ENCODE results near the gene ARID1A.
A peak's percentile ranks its signal among the peaks of the same experiment; 100 is the strongest.
"Not testable (repeated sequence)": the region's sequence is repeated elsewhere in the genome, so short reads cannot be mapped to it uniquely, and the experiment has no call there.

ARID1A gene

GRCh38 chr1:26697978-26698849 lies 2.4 kb downstream of the ARID1A start:
- peak; percentile 28 to 35 for DNase-seq

- no peak for DNase-seq
These were observed 4.9 kb downstream of the ARID1A start for GRCh38 chr1:26700711-26701110.

- no peak for DNase-seq
These were observed 5.6 kb downstream of the ARID1A start for GRCh38 chr1:26701266-26701994.

GRCh38 chr1:26701995-26702679 lies 6.3 kb downstream of the ARID1A start:
- DNase-seq: no peak

GRCh38 chr1:26702680-26703038 lies 6.8 kb downstream of the ARID1A start:
- DNase-seq: no peak

- DNase-seq: no peak
These were observed 7.7 kb downstream of the ARID1A start for GRCh38 chr1:26703478-26703877.

GRCh38 chr1:26704629-26705028 lies 8.8 kb downstream of the ARID1A start:
- no peak for DNase-seq

- not testable (repeated sequence) for DNase-seq
These were observed 9.4 kb downstream of the ARID1A start for GRCh38 chr1:26705227-26705626.

GRCh38 chr1:26705788-26706311 lies 10.0 kb downstream of the ARID1A start:
- DNase-seq: no peak

GRCh38 chr1:26706315-26706714 lies 10.5 kb downstream of the ARID1A start:
- no peak for DNase-seq

GRCh38 chr1:26710811-26711210 lies 15.0 kb downstream of the ARID1A start:
- no peak for DNase-seq

- no peak for DNase-seq
These were observed 16.0 kb downstream of the ARID1A start for GRCh38 chr1:26711777-26712176.

GRCh38 chr1:26717017-26717491 lies 21.2 kb downstream of the ARID1A start:
- no peak for DNase-seq

- no peak for DNase-seq
These were observed 23.4 kb downstream of the ARID1A start for GRCh38 chr1:26719205-26719604.

- DNase-seq: peak in 1 of 2 donors; percentile 19
These were observed 26.0 kb downstream of the ARID1A start for GRCh38 chr1:26721669-26722355.

GRCh38 chr1:26723013-26723991 lies 27.5 kb downstream of the ARID1A start:
- DNase-seq: peak; percentile 32 to 43

GRCh38 chr1:26724118-26724517 lies 28.3 kb downstream of the ARID1A start:
- no peak for DNase-seq

- DNase-seq: no peak
These were observed 29.1 kb downstream of the ARID1A start for GRCh38 chr1:26724926-26725325.

GRCh38 chr1:26725904-26726303 lies 30.1 kb downstream of the ARID1A start:
- not testable (repeated sequence) for DNase-seq

- no peak for DNase-seq
These were observed 31.0 kb downstream of the ARID1A start for GRCh38 chr1:26726784-26727183.

- DNase-seq: no peak
These were observed 31.7 kb downstream of the ARID1A start for GRCh38 chr1:26727476-26727875.
